Heart left ventricle (tissue), 16 donors: ENCODE results near the gene ARHGAP24. TPM values are rescaled to one million over a fixed set of nuclear protein-coding genes. Genes with fewer than 3 reads are reported as not detected.
A peak's percentile ranks its signal among the peaks of the same experiment; 100 is the strongest.

Experiments used
- ATAC-seq, 4 donors: fragments of 200-7000 bp; cut with Tn5 transposase; one replicate each; pipeline ENCODE4 v1.9.1; 2020 to 2022; ENCODE audit warnings: moderate library complexity in 4 of 4, mild to moderate bottlenecking in 3 of 4, moderate number of reproducible peaks in 1 of 4
- DNase-seq, 5 donors: peaks; one replicate each; pipeline ENCODE4 v3.0.0-alpha.2; 2020
- H3K27ac ChIP-seq, 12 donors: fragments of 200-600 bp; sonication (generic) in 4 of 12; one replicate each; pipeline versions ENCODE4 v1.5.0 to v1.8.0; 2016 to 2022; ENCODE audit warnings: mild to moderate bottlenecking in 2 of 12
- H3K27me3 ChIP-seq, 9 donors: fragments of 200-600 bp; sonication (generic) in 2 of 9; one replicate each; pipeline versions ENCODE4 v1.5.1 to v1.8.0; 2016 to 2022; ENCODE audit warnings: mild to moderate bottlenecking in 3 of 9
- H3K36me3 ChIP-seq, 9 donors: fragments of 200-600 bp; sonication (generic) in 2 of 9; one replicate each; pipeline versions ENCODE4 v1.5.0 to v1.8.0; 2018 to 2022; ENCODE audit warnings: mild to moderate bottlenecking in 2 of 9
- H3K4me1 ChIP-seq, 12 donors: fragments of 200-600 bp; sonication (generic) in 4 of 12; one replicate each; pipeline versions ENCODE4 v1.5.0 to v1.8.0; 2016 to 2022; ENCODE audit warnings: mild to moderate bottlenecking in 3 of 12
- H3K4me3 ChIP-seq, 12 donors: fragments of 200-600 bp; sonication (generic) in 4 of 12; one replicate each; pipeline versions ENCODE4 v1.5.0 to v1.8.0; 2017 to 2022; ENCODE audit warnings: mild to moderate bottlenecking in 9 of 12, moderate library complexity in 4 of 12
- H3K9me3 ChIP-seq, 12 donors: fragments of 200-600 bp; sonication (generic) in 4 of 12; one replicate each; pipeline versions ENCODE4 v1.5.0 to v1.8.0; 2016 to 2022; ENCODE audit warnings: mild to moderate bottlenecking in 1 of 12
- CTCF ChIP-seq, 12 donors: fragments of 200-600 bp; sonication (generic) in 4 of 12; IDR thresholded peaks; one replicate each; pipeline versions ENCODE4 v1.5.0 to v1.8.0; 2018 to 2022; ENCODE audit warnings: antibody characterized with exemption in 12 of 12, mild to moderate bottlenecking in 5 of 12
- POLR2A ChIP-seq, 2 donors: fragments of 450-650 bp; IDR thresholded peaks; one replicate each; pipeline ENCODE4 v1.6.1; 2017; ENCODE audit warnings: antibody characterized with exemption in 2 of 2, mild to moderate bottlenecking in 2 of 2, moderate library complexity in 2 of 2
- WGBS, 4 donors: extraction: QIAGEN DNeasy Blood & Tissue Kit in 2 of 4; methylation state at CpG; one replicate each; pipeline versions ENCODE4 v1.1.5 to v1.1.7; 2013 to 2018; 5-methylcytosine and 5-hydroxymethylcytosine counted together
- intact Hi-C, 10 donors: fragments of 100-400 bp; cut with DNase I; formaldehyde crosslinking; loops; one replicate each; pipeline versions ENCODE4 v1.11.1 to v1.14.2; 2022
- polyA plus RNA-seq, 2 donors: library from polyadenylated mRNA; stranded (reverse); fragments of 200-250 nt; gene quantifications; one replicate each; pipeline ENCODE4 v1.2.3, GENCODE V29; 2013
- total RNA-seq, 9 donors: library from RNA; depleted of rRNA in 2 of 9; stranded (reverse); fragments of >200 nt in 2 of 9; fragmentation: NEBNext Ultra II Directional in 3 of 9; extraction: Animal tissue kit (Norgen Biotek cat#: 25700) in 3 of 9; gene quantifications; one replicate each; pipeline versions ENCODE4 v1.1.0 to v1.2.4, GENCODE V29; 2016 to 2023
- donor health status: ischemic (EF 13 %, LVEDD 7.1; RV severe dilation, severe dysfunction).
- donor health status: healthy with polysubstance abuse.
- donor health status: DM: no; HTN: yes; CAD: no.
- donor health status: DM: no; HTN: no; CAD: no.
- donor health status: ischemic (EF 25% LVEDD 6.9; RV normal size, moderate dysfunction).
- donor health status: ischemic (EF 25% LVEDD 5.7; RV mildly dilated, moderate dysfunction).
- donor health status: healthy.
- donor health status: DM: yes; HTN: yes; CAD: no.
- donor health status: ischemic (EF 35%, LVEDD 5.7; RV mildly dilated, moderate dysfunction).
- donor health status: nonischemic (EF 11% LVEDD 7.7; RV severe dilation, severe dysfunction).
- donor health status: DM: yes; HTN: yes; CAD: no.
- donor health status: PGD.
- donor health status: ischemic (EF 29% LVEDD 5.4; RV normal size, mild dysfunction).
- donor health status: nonischemic (EF 23%, LVEDD 6.1; RV moderate dilation, normal function).

The ARHGAP24 gene
- total and polyA plus RNA-seq, 11 donors, result 4.5 to 36.9 (median 18.9) TPM

GRCh38 chr4:85736571-85736970 is 261.6 kb downstream of the ARHGAP24 start:
- TF ChIP-seq CTCF (IDR thresholded peaks at IDR 0.05) (no peak), POLR2A (IDR thresholded peaks at IDR 0.05) (no peak)
- Histone ChIP-seq H3K36me3 (no peaks in the 10 kb centered on the region), H3K9me3 (no peaks in the 10 kb centered on the region), H3K27ac (peak overlapping the region in 1 of 12 donors; percentile 73), H3K4me1 (peaks cover 3 to 70% (median 21%) of the 10 kb centered on the region in 12 donors), H3K4me3 (no peak overlapping the region), H3K27me3 (no peaks in the 10 kb centered on the region)
- intact Hi-C loops, result no loop called here
- WGBS, 4 donors, result 93 to 97% (median 94%) methylated on average over 2 of the region's 2 CpGs
- DNase-seq, result no peak
- ATAC-seq, result no peak

- Histone ChIP-seq H3K36me3 (no peaks in the 10 kb centered on the region), H3K4me3 (no peak overlapping the region), H3K4me1 (peaks cover 6 to 71% (median 24%) of the 10 kb centered on the region in 12 donors), H3K9me3 (no peaks in the 10 kb centered on the region), H3K27me3 (no peaks in the 10 kb centered on the region), H3K27ac (peak overlapping the region in 1 of 12 donors; percentile 73)
- no peak for TF ChIP-seq CTCF (IDR thresholded peaks at IDR 0.05)
- no peak for TF ChIP-seq POLR2A (IDR thresholded peaks at IDR 0.05)
- intact Hi-C loops, result no loop called here
- no peak for ATAC-seq
- WGBS, 4 donors, result 90 to 95% (median 92%) methylated on average over 1 of the region's 1 CpG
- no peak for DNase-seq
Observed at GRCh38 chr4:85737254-85737653, 262.3 kb downstream of the ARHGAP24 start.

- H3K4me3 ChIP-seq, result no peak overlapping the region
- no peaks in the 10 kb centered on the region for H3K27me3 ChIP-seq
- H3K36me3 ChIP-seq, result no peaks in the 10 kb centered on the region
- TF ChIP-seq POLR2A (IDR thresholded peaks at IDR 0.05), result no peak
- no peak for TF ChIP-seq CTCF (IDR thresholded peaks at IDR 0.05)
- ATAC-seq, result no peak
- H3K4me1 ChIP-seq, result peaks cover 6 to 73% (median 24%) of the 10 kb centered on the region in 12 donors
- H3K9me3 ChIP-seq, result no peaks in the 10 kb centered on the region
- intact Hi-C loops, result no loop called here
- no peak overlapping the region for H3K27ac ChIP-seq
- no peak for DNase-seq
- WGBS, 4 donors, result 88 to 93% (median 89%) methylated on average over 2 of the region's 2 CpGs
Observed at GRCh38 chr4:85738721-85739120, 263.8 kb downstream of the ARHGAP24 start.

- ATAC-seq (no peak), DNase-seq (no peak)
- Histone ChIP-seq H3K27me3 (no peaks in the 10 kb centered on the region), H3K4me1 (peaks cover 0 to 69% (median 13%) of the 10 kb centered on the region in 12 donors), H3K36me3 (no peaks in the 10 kb centered on the region), H3K9me3 (no peaks in the 10 kb centered on the region), H3K27ac (peak overlapping the region in 1 of 12 donors; percentile 89), H3K4me3 (no peak overlapping the region)
- intact Hi-C loops, result loop anchor here in 8 of 10 donors (5.0 to 10.0 kb wide), 8 partner anchors 136 to 656 kb away; partner anchors contain the start of gene ARHGAP24 (in 2 of the 8)
- 62 to 67% (median 65%) methylated on average over 5 of the region's 5 CpGs for WGBS, 4 donors
- TF ChIP-seq POLR2A (IDR thresholded peaks at IDR 0.05) (no peak), CTCF (IDR thresholded peaks at IDR 0.05) (no peak)
Observed at GRCh38 chr4:85740431-85740861, 265.5 kb downstream of the ARHGAP24 start.
